Type B pancreatic cell (in vitro differentiated cells): ENCODE results near the gene USP37. TPM values are rescaled to one million over a fixed set of nuclear protein-coding genes. Genes with fewer than 3 reads are reported as not detected.

Experiments used
- DNase-seq: peaks from one replicate; pipeline ENCODE4 v3.0.0; 2021; ENCODE audit warnings: mixed read lengths; ENCODE audit not compliant: unreplicated experiment; ENCODE audit errors: extremely low spot score
- H3K27ac Mint-ChIP-seq: 2 replicates; pipeline ENCODE4 v1.8.0; 2021; ENCODE audit warnings: mild to moderate bottlenecking, mixed read lengths
- H3K27me3 Mint-ChIP-seq: 2 replicates; pipeline ENCODE4 v1.8.0; 2021; ENCODE audit warnings: mixed read lengths
- H3K36me3 Mint-ChIP-seq: 2 replicates; pipeline ENCODE4 v1.8.0; 2021; ENCODE audit warnings: mixed read lengths
- H3K4me1 Mint-ChIP-seq: one replicate; pipeline ENCODE4 v1.8.0; 2021; ENCODE audit warnings: mixed read lengths; ENCODE audit not compliant: unreplicated experiment
- H3K4me3 Mint-ChIP-seq: 2 replicates; pipeline ENCODE4 v1.8.0; 2021; ENCODE audit warnings: mild to moderate bottlenecking, mixed read lengths
- H3K9me3 Mint-ChIP-seq: 2 replicates; pipeline ENCODE4 v1.8.0; 2021; ENCODE audit warnings: mixed read lengths
- total RNA-seq: library from RNA; stranded (reverse); gene quantifications from 2 replicates; pipeline ENCODE4 v1.2.1, GENCODE V29; 2021; ENCODE audit warnings: low replicate concordance
- TF ChIP-seq, protein P1 (sequence below): fragments of 200-600 bp; sonication (generic); conservative IDR thresholded peaks from 2 replicates; pipeline ENCODE4 v1.5.0; 2021; ENCODE audit warnings: antibody characterized with exemption, mild to moderate bottlenecking

Gene USP37
- total RNA-seq, 1 donor from 2014 or later: 22.9 TPM

- Mint-ChIP-seq H3K36me3 (peaks cover 27% of the 10 kb centered on the region), H3K27ac (no peak overlapping the region), H3K9me3 (no peaks in the 10 kb centered on the region), H3K4me1 (no peaks in the 10 kb centered on the region), H3K27me3 (no peaks in the 10 kb centered on the region), H3K4me3 (no peak overlapping the region)
- DNase-seq: no peak
- TF ChIP-seq, protein P1, sequence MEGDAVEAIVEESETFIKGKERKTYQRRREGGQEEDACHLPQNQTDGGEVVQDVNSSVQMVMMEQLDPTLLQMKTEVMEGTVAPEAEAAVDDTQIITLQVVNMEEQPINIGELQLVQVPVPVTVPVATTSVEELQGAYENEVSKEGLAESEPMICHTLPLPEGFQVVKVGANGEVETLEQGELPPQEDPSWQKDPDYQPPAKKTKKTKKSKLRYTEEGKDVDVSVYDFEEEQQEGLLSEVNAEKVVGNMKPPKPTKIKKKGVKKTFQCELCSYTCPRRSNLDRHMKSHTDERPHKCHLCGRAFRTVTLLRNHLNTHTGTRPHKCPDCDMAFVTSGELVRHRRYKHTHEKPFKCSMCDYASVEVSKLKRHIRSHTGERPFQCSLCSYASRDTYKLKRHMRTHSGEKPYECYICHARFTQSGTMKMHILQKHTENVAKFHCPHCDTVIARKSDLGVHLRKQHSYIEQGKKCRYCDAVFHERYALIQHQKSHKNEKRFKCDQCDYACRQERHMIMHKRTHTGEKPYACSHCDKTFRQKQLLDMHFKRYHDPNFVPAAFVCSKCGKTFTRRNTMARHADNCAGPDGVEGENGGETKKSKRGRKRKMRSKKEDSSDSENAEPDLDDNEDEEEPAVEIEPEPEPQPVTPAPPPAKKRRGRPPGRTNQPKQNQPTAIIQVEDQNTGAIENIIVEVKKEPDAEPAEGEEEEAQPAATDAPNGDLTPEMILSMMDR: no peak
Observed at GRCh38 chr2:218547978-218548377, 20.2 kb downstream of the USP37 start.

DNA sequence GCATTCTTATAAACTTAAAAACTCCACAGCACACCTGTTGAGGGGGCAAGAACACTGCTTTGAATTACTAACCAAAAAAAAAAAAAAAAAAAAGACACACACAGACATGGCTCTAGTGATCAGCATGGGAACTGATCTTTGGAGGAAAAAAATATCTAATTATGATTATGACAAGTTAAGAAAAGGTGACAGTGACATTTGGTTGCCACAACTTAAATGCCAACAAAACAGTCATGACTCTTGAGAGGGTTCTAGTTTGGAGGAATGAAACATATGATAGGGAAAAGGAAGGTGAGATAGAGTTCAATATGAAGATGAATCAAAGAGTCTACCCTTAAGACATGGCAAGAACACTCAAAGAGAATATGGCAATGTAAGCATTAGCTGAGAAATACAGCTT, 20.6 kb downstream of the USP37 start:
- Mint-ChIP-seq H3K4me1 (no peaks in the 10 kb centered on the region), H3K36me3 (peaks cover 27% of the 10 kb centered on the region), H3K27ac (no peak overlapping the region), H3K27me3 (no peaks in the 10 kb centered on the region), H3K9me3 (no peaks in the 10 kb centered on the region), H3K4me3 (no peak overlapping the region)
- TF ChIP-seq, protein P1: no peak
- no peak for DNase-seq

GRCh38 chr2:218546012-218546411, 22.1 kb downstream of the USP37 start:
- no peaks in the 10 kb centered on the region for H3K27me3 Mint-ChIP-seq
- H3K9me3 Mint-ChIP-seq: no peaks in the 10 kb centered on the region
- H3K4me3 Mint-ChIP-seq: no peak overlapping the region
- DNase-seq: no peak
- TF ChIP-seq, protein P1: no peak
- peaks cover 31% of the 10 kb centered on the region for H3K36me3 Mint-ChIP-seq
- H3K27ac Mint-ChIP-seq: no peak overlapping the region
- H3K4me1 Mint-ChIP-seq: no peaks in the 10 kb centered on the region

- Mint-ChIP-seq H3K4me1 (no peaks in the 10 kb centered on the region), H3K4me3 (no peak overlapping the region), H3K27me3 (no peaks in the 10 kb centered on the region), H3K27ac (no peak overlapping the region), H3K9me3 (no peaks in the 10 kb centered on the region), H3K36me3 (peaks cover 35% of the 10 kb centered on the region)
- TF ChIP-seq, protein P1: no peak
- no peak for DNase-seq
Observed at GRCh38 chr2:218540015-218540414, 28.1 kb downstream of the USP37 start.

DNA sequence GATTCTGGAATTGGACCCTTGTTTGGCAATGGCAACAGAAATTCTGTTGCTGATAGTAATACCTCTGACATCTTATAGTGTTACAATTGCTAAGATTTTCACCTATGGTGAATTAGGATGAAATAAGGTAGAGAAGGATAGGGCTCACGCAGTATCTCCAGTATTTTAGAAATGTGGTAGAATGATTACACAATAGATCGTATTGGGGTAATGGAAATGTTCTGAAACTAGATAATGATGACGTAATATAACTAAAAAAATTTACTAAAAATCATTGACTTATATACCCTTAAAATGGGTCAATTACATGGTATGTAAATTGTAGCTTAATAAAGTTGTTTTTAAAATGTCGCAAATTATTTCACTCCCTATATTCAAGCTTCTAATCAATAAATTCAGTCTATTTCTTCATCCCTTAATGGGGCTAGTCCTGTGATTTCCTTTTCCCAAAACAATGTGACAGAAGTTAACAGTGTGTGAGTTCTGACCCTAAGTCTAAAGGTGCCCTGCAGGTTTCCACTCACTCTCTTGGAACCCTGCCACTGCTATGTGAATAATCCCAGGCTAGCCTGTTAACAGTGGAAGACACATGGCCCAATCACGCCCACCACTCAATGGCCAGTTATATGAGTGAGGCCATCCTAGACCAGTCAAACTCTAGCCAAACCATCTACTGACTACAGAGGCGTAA, 31.2 kb downstream of the USP37 start:
- Mint-ChIP-seq H3K4me3 (no peak overlapping the region), H3K27ac (no peak overlapping the region), H3K36me3 (peaks cover 26% of the 10 kb centered on the region), H3K4me1 (no peaks in the 10 kb centered on the region), H3K9me3 (no peaks in the 10 kb centered on the region), H3K27me3 (no peaks in the 10 kb centered on the region)
- no peak for DNase-seq
- TF ChIP-seq, protein P1: no peak
